Nasal cavity respiratory epithelium epithelial cell of viscerocranial mucosa (primary cell): ENCODE data around the gene AKTIP. TPM values are rescaled to one million over a fixed set of nuclear protein-coding genes. Genes with fewer than 3 reads are reported as not detected.

ENCODE experiments used
- total RNA-seq: library from RNA; depleted of rRNA; stranded (reverse); fragments of >200 nt; gene quantifications from 2 replicates; pipeline ENCODE4 v1.2.3, GENCODE V29; 2014

AKTIP gene
- 53.7 and 58.2 TPM in 2 replicates for total RNA-seq

DNA sequence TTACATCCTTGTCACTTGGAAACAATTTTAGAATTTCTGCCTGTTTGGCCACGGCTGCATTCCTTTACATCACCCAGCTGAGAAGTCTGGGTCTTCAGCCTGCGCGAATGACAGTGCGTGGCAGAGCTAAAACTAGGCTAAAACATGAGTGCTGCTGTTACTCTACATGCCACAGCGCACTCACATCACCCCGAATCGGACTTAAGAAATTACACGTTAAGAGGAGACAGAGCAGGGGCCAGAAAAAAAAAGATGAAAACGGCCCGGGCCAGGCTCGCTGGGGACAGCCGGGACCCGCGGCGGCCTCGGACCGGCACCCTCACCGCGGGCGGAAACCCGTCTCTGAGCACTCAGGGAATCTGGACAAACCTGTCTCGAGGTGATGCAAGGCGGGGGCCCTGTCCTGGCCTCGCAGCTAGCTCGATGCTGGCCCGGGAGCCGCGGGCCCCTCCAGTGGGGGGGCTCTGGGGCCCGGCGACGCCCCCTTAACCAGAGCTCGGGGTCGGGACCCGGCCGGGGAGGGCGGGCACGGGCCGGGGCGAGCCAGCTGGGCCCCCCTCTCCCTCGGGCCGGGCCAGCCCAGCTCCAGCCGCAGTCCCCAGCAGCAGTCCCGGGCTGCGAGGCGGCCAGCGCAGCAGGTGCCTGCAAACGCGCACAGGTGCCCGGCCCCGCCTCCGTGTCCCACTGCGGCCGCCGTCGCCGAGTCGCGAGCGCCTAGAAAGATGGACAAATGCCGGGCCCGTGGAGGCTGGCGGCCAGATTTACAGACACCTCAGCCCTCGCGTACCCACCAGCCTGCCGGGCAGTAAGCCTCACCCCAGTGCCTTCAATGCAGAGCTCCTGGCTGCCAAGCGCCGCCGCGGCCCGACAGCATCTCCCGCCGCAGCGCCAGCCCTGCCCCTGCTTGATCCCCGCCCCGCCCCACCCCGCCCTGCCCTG, at the start of gene AKTIP:
Gene AKTIP (minus strand): TSS at position 879 of the 939 bp plus-strand sequence. CDS start 2,950 bp downstream, outside the sequence.

Other genes starting within 250 kb of the AKTIP start
- gene RBL2, start 68.7 kb downstream of the AKTIP start, total RNA-seq = 25.6 and 46.0 TPM in 2 replicates
- 3.4 and 8.8 TPM in 2 replicates for gene RPGRIP1L, start 200.7 kb upstream of the AKTIP start, total RNA-seq
- gene FTO, start 200.9 kb upstream of the AKTIP start, total RNA-seq = 40.7 and 93.8 TPM in 2 replicates